ENCODE data around the gene CAPRIN1. TPM values are rescaled to one million over a fixed set of nuclear protein-coding genes. Genes with fewer than 3 reads are reported as not detected.
A peak's percentile ranks its signal among the peaks of the same experiment; 100 is the strongest.

The CAPRIN1 gene
- total RNA-seq, 3 donors from 2014 or later: 148 to 198 (median 167) TPM

GRCh38 chr11:34098813-34099212, 47.3 kb downstream of the CAPRIN1 start:
- intact Hi-C loops (cut with DNase I; ENCODE audit: low total_unique reads): no loop called here
- Histone ChIP-seq H3K9me3 (no peaks in the 10 kb centered on the region), H3K27ac (no peak overlapping the region), H3K36me3 (peaks cover 4% of the 10 kb centered on the region), H3K4me1 (no peaks in the 10 kb centered on the region), H3K4me3 (no peak overlapping the region), H3K27me3 (no peaks in the 10 kb centered on the region)
- DNase-seq (ENCODE audit: low spot score in 2 of 2): no peak
- TF ChIP-seq POLR2AphosphoS5 (IDR thresholded peaks at IDR 0.05) (no peak), CTCF (IDR thresholded peaks at IDR 0.05) (no peak), POLR2A (IDR thresholded peaks at IDR 0.05) (no peak)

DNA sequence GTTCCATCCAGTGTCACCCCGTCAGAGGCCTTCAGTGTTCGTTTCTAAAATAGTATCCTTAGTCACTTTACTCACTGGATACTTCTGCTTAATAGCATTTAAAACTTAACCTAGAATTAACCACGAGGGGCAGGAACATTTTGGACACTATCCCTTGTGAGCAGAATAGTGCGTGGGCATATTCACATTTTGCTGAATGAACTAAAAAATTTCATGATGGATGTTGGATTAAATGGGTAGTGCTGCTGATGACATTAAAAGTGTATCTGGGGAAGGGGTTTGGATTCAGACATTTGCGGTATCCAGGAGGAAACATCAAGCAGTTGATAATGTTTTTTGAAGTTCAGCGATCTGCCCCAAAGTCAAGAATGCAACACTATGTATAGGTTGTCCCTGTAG, 53.1 kb downstream of the CAPRIN1 start:
- H3K4me1 ChIP-seq: peaks cover 0 to 6% of the 10 kb centered on the region in 2 donors
- no peak for DNase-seq (ENCODE audit: low spot score in 2 of 2)
- peak overlapping the region; percentile 78 to 90 (median 89) for H3K4me3 ChIP-seq
- intact Hi-C loops (cut with DNase I; ENCODE audit: low total_unique reads): no loop called here
- H3K36me3 ChIP-seq: peaks cover 4% of the 10 kb centered on the region
- TF ChIP-seq CTCF (IDR thresholded peaks at IDR 0.05) (no peak), POLR2A (IDR thresholded peaks at IDR 0.05) (no peak), POLR2AphosphoS5 (IDR thresholded peaks at IDR 0.05) (no peak)
- H3K27me3 ChIP-seq: no peaks in the 10 kb centered on the region
- no peaks in the 10 kb centered on the region for H3K9me3 ChIP-seq
- H3K27ac ChIP-seq: peak overlapping the region; percentile 96 to 98

DNA sequence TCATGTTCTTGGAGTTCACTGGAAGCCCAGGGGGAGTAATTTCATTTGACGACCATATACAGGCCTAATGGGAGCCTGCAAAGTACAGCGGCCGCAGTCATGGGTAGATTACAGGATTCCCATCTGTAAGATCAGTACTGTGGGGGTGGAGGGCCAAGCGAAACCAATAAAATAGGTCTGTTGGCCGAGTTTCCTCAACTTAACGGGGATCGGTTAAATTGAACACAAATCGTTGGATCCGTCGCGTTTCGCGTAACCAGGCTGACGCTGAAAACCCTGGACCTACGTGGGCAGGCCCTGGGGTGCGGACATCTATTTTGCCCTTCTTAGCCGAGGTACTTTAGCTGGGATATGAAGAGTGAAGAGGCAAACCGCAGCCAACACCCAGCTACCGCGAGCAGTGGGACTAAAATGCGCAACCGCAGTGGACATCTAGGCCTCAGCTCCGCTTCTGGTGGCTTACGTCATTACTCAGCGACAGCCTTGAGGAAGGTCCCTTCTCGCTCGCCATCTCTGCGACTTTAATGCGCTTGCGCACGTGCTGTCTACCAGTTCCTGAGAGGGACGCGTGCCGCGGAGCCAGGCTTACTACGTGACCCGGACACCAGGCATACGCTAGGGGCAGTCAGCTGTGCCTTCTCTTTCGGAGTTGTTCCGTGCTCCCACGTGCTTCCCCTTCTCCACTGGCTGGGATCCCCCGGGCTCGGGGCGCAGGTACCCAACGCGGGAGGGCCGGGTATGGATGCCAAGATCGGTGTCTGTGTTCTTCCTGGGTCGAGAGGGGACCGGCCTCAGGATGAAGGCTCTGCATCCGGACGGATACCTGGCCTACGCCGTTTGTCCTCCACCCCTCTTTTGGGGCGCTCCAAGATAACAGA, 53.8 kb downstream of the CAPRIN1 start, which contains the start of gene NAT10:
Gene NAT10, plus strand, starts transcription at position 551 of the 878 bp plus-strand sequence. CDS start 2,597 bp downstream, outside the sequence.
- Histone ChIP-seq H3K4me1 (peaks cover 0 to 6% of the 10 kb centered on the region in 2 donors), H3K36me3 (peaks cover 9% of the 10 kb centered on the region), H3K27me3 (no peaks in the 10 kb centered on the region), H3K9me3 (no peaks in the 10 kb centered on the region), H3K4me3 (peak within 1 kb of the TSS; percentile 78 to 90 (median 89)), H3K27ac (peak within 1 kb of the TSS; percentile 96 to 98)
- intact Hi-C loops (cut with DNase I; ENCODE audit: low total_unique reads): no loop called here
- peak; percentile 93 to 97 for DNase-seq (ENCODE audit: low spot score in 2 of 2)
- peak; percentile 97 to 99 (median 98) for TF ChIP-seq POLR2AphosphoS5 (IDR thresholded peaks at IDR 0.05)
- peak; percentile 81 for TF ChIP-seq POLR2A (IDR thresholded peaks at IDR 0.05)
- peak in 2 of 3 donors; percentile 12 to 24 for TF ChIP-seq CTCF (IDR thresholded peaks at IDR 0.05)

DNA sequence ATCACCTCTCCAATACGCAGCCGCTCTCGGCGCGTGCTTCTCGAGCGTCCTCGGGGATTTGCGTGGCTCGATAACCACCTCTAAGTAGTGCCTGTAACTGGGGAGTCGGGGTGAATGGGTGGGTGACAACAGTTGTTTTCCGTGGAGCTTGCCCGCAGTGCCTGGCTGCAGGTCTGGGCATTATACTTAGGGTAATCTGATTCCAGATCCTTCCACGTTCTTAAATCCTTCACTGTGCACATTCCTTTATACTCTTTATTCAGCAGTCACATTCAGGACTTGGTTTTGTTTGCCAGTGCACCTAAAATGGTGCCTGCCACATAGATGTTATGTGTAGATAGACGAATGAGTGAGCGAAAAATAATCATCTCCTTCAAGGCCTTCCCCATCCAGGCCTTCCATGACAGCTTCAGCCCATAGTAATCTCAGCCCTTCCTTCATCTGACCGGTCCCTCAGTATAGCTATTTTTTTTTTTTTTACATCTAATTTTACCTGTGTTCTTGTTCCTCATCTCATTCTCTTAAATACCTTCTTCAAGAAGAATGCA, 54.5 kb downstream of the CAPRIN1 start:
- no peaks in the 10 kb centered on the region for H3K27me3 ChIP-seq
- DNase-seq (ENCODE audit: low spot score in 2 of 2): no peak
- H3K9me3 ChIP-seq: no peaks in the 10 kb centered on the region
- H3K4me3 ChIP-seq: peak overlapping the region; percentile 78 to 90 (median 89)
- H3K36me3 ChIP-seq: peaks cover 9% of the 10 kb centered on the region
- intact Hi-C loops (cut with DNase I; ENCODE audit: low total_unique reads): no loop called here
- no peak for TF ChIP-seq POLR2A (IDR thresholded peaks at IDR 0.05)
- TF ChIP-seq CTCF (IDR thresholded peaks at IDR 0.05): no peak
- no peak for TF ChIP-seq POLR2AphosphoS5 (IDR thresholded peaks at IDR 0.05)
- H3K27ac ChIP-seq: peak overlapping the region; percentile 96 to 98
- H3K4me1 ChIP-seq: peaks cover 0 to 6% of the 10 kb centered on the region in 2 donors
